Stimulated activated CD4-positive, alpha-beta T cell treated with anti-CD3 and anti-CD28 coated beads, TNF-alpha, amount 100 ng/mL, for 4 hours (primary cell): Measurements from ENCODE around the gene KLK7.

Experiments used
- DNase-seq, 3 experiments: peaks; one replicate each; pipeline ENCODE4 v3.0.0-alpha.2; 2020; ENCODE audit warnings: low read depth in 3 of 3

KLK7 gene

DNA sequence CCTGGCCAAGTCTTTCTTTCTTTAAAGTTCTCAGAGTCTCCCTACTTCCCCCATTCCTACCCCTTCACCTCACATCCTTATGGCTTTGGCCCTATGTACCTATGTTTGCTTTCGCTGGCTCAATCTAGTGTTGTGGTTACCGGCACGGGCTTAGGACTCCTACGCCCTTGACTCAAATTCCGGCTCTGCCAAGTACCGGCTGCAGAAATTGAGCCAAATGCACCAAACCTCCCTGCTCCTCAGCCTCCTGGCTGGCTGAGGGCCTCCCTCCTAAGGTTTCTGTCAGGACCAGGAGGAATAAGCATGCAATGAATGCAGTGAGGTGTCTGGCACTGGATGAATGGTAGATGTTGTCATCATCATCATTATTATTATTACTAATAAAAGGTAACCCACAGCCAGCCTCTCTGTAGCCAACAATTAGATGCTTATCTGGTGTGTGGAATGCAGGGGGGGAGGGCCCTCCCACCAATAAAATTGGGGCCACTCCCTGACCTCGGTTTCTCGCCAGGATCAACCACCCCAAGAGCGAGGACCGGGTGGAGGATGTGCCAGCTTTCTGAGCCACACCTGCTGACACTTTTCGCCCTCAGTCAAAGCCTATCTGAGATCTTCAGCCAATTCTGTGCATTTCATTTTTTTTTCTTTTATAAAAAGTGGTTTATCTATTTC, 51.6 kb downstream of the KLK7 start:
- DNase-seq = no peak

GRCh38 chr19:50931023-50931422, 52.7 kb downstream of the KLK7 start:
- no peak for DNase-seq

DNA sequence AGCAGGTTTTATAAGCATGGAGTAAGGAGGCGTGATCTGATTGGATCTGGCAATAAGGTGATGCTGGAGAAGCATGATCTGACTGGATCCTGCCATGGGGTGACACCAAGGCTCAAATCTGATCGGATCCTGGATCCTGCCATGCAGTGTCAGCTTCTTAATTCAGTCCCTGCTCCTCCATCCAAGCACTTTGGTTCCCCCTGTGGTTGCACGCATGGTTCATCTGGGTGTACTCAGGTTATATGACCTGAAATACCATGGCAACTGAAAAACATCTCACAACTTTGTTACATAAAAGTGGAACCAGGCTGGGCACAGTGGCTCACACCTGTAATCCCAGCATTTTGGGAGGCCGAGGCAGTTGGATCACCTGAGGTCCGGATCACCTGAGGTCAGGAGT, 54.9 kb downstream of the KLK7 start:
- no peak for DNase-seq
